ENCODE data around the gene THBS1. TPM values are rescaled to one million over a fixed set of nuclear protein-coding genes. Genes with fewer than 3 reads are reported as not detected.

Gene THBS1
- total RNA-seq, 1 experiment from 2014 or later, result 499 TPM

DNA sequence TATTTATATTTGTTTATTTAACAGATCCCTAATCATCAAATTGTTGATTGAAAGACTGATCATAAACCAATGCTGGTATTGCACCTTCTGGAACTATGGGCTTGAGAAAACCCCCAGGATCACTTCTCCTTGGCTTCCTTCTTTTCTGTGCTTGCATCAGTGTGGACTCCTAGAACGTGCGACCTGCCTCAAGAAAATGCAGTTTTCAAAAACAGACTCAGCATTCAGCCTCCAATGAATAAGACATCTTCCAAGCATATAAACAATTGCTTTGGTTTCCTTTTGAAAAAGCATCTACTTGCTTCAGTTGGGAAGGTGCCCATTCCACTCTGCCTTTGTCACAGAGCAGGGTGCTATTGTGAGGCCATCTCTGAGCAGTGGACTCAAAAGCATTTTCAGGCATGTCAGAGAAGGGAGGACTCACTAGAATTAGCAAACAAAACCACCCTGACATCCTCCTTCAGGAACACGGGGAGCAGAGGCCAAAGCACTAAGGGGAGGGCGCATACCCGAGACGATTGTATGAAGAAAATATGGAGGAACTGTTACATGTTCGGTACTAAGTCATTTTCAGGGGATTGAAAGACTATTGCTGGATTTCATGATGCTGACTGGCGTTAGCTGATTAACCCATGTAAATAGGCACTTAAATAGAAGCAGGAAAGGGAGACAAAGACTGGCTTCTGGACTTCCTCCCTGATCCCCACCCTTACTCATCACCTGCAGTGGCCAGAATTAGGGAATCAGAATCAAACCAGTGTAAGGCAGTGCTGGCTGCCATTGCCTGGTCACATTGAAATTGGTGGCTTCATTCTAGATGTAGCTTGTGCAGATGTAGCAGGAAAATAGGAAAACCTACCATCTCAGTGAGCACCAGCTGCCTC, 14.7 kb downstream of the THBS1 start:
- Histone ChIP-seq H3K4me3 (no peak overlapping the region), H3K9me3 (replicated peaks) (no peaks in the 10 kb centered on the region), H3K36me3 (peaks cover 76% of the 10 kb centered on the region), H3K27me3 (replicated peaks) (no peaks in the 10 kb centered on the region), H3K27ac (no peak overlapping the region), H3K4me1 (replicated peaks) (peaks cover 57% of the 10 kb centered on the region)
- peak in 1 of 2 experiments; percentile 15 for DNase-seq (ENCODE audit: low read depth in 1 of 2, low spot score in 2 of 2)

DNA sequence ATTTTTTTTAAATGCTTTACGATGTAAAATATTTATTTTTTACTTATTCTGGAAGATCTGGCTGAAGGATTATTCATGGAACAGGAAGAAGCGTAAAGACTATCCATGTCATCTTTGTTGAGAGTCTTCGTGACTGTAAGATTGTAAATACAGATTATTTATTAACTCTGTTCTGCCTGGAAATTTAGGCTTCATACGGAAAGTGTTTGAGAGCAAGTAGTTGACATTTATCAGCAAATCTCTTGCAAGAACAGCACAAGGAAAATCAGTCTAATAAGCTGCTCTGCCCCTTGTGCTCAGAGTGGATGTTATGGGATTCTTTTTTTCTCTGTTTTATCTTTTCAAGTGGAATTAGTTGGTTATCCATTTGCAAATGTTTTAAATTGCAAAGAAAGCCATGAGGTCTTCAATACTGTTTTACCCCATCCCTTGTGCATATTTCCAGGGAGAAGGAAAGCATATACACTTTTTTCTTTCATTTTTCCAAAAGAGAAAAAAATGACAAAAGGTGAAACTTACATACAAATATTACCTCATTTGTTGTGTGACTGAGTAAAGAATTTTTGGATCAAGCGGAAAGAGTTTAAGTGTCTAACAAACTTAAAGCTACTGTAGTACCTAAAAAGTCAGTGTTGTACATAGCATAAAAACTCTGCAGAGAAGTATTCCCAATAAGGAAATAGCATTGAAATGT, 15.6 kb downstream of the THBS1 start:
- H3K27ac ChIP-seq, result no peak overlapping the region
- H3K27me3 ChIP-seq (replicated peaks), result no peaks in the 10 kb centered on the region
- no peaks in the 10 kb centered on the region for H3K9me3 ChIP-seq (replicated peaks)
- no peak overlapping the region for H3K4me3 ChIP-seq
- DNase-seq (ENCODE audit: low read depth in 1 of 2, low spot score in 2 of 2), result peak in 1 of 2 experiments; percentile 14
- H3K36me3 ChIP-seq, result peaks cover 67% of the 10 kb centered on the region
- peaks cover 51% of the 10 kb centered on the region for H3K4me1 ChIP-seq (replicated peaks)

GRCh38 chr15:39597336-39597735, 16.5 kb downstream of the THBS1 start:
- DNase-seq (ENCODE audit: low read depth in 1 of 2, low spot score in 2 of 2), result no peak

DNA sequence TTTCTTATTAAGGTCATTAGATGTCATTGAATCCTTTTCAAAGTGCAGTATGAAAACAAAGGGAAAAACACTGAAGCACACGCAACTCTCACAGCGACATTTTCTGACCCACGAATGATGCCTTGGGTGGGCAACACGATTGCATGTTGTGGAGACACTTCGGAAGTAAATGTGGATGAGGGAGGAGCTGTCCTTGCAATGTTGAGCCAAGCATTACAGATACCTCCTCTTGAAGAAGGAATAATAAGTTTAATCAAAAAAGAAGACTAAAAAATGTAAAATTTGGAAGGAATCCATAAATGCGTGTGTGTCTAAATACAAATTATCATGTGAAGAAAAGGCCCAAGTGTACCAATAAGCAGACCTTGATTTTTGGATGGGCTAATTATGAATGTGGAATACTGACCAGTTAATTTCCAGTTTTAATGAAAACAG, 16.9 kb downstream of the THBS1 start:
- peak in 1 of 2 experiments; percentile 40 for DNase-seq (ENCODE audit: low read depth in 1 of 2, low spot score in 2 of 2)
- H3K4me1 ChIP-seq (replicated peaks), result peaks cover 45% of the 10 kb centered on the region
- no peaks in the 10 kb centered on the region for H3K9me3 ChIP-seq (replicated peaks)
- H3K27ac ChIP-seq, result peak overlapping the region; percentile 9; the same call in 1 of the 2 replicates
- H3K36me3 ChIP-seq, result peaks cover 55% of the 10 kb centered on the region
- H3K4me3 ChIP-seq, result no peak overlapping the region
- no peaks in the 10 kb centered on the region for H3K27me3 ChIP-seq (replicated peaks)

More at GRCh38 chr15:39597336-39597735, 16.5 kb downstream of the THBS1 start:
- Histone ChIP-seq H3K27me3 (replicated peaks) (no peaks in the 10 kb centered on the region), H3K9me3 (replicated peaks) (no peaks in the 10 kb centered on the region), H3K36me3 (peaks cover 59% of the 10 kb centered on the region), H3K4me1 (replicated peaks) (peaks cover 49% of the 10 kb centered on the region), H3K27ac (no peak overlapping the region), H3K4me3 (no peak overlapping the region)

- H3K27ac ChIP-seq, result peak overlapping the region; percentile 9; the same call in 1 of the 2 replicates
- H3K4me3 ChIP-seq, result no peak overlapping the region
- DNase-seq (ENCODE audit: low read depth in 1 of 2, low spot score in 2 of 2), result peak in 1 of 2 experiments; percentile 45
- peaks cover 40% of the 10 kb centered on the region for H3K4me1 ChIP-seq (replicated peaks)
- H3K9me3 ChIP-seq (replicated peaks), result no peaks in the 10 kb centered on the region
- no peaks in the 10 kb centered on the region for H3K27me3 ChIP-seq (replicated peaks)
- H3K36me3 ChIP-seq, result peaks cover 49% of the 10 kb centered on the region
Observed at GRCh38 chr15:39598186-39598850, 17.4 kb downstream of the THBS1 start.

GRCh38 chr15:39598958-39599845, 18.3 kb downstream of the THBS1 start:
- peak in 1 of 2 experiments; percentile 43 for DNase-seq (ENCODE audit: low read depth in 1 of 2, low spot score in 2 of 2)
- Histone ChIP-seq H3K27me3 (replicated peaks) (no peaks in the 10 kb centered on the region), H3K27ac (0 out of 2 replicates have a peak overlapping the region, but pooled peaks have one; percentile 8), H3K9me3 (replicated peaks) (no peaks in the 10 kb centered on the region), H3K4me1 (replicated peaks) (peaks cover 31% of the 10 kb centered on the region), H3K36me3 (peaks cover 40% of the 10 kb centered on the region), H3K4me3 (no peak overlapping the region)

- Histone ChIP-seq H3K4me3 (no peak overlapping the region), H3K27ac (0 out of 2 replicates have a peak overlapping the region, but pooled peaks have one; percentile 8), H3K9me3 (replicated peaks) (no peaks in the 10 kb centered on the region), H3K27me3 (replicated peaks) (no peaks in the 10 kb centered on the region), H3K4me1 (replicated peaks) (peaks cover 24% of the 10 kb centered on the region), H3K36me3 (peaks cover 33% of the 10 kb centered on the region)
- DNase-seq (ENCODE audit: low read depth in 1 of 2, low spot score in 2 of 2), result peak in 1 of 2 experiments; percentile 57
Observed at GRCh38 chr15:39599871-39600270, 19.0 kb downstream of the THBS1 start.

- no peak overlapping the region for H3K27ac ChIP-seq
Observed at GRCh38 chr15:39602143-39602542, 21.3 kb downstream of the THBS1 start.

GRCh38 chr15:39605146-39605545, 24.3 kb downstream of the THBS1 start:
- Histone ChIP-seq H3K9me3 (replicated peaks) (0 out of 2 replicates have a peak, but pooled peaks cover 3% of the 10 kb centered on the region), H3K36me3 (no peaks in the 10 kb centered on the region), H3K27ac (no peak overlapping the region), H3K27me3 (replicated peaks) (no peaks in the 10 kb centered on the region), H3K4me3 (no peak overlapping the region), H3K4me1 (replicated peaks) (peaks cover 2% of the 10 kb centered on the region)
- DNase-seq (ENCODE audit: low read depth in 1 of 2, low spot score in 2 of 2), result no peak

More at GRCh38 chr15:39602143-39602542, 21.3 kb downstream of the THBS1 start:
- Histone ChIP-seq H3K27me3 (replicated peaks) (no peaks in the 10 kb centered on the region), H3K4me1 (replicated peaks) (peaks cover 16% of the 10 kb centered on the region), H3K9me3 (replicated peaks) (no peaks in the 10 kb centered on the region), H3K36me3 (peaks cover 13% of the 10 kb centered on the region), H3K4me3 (no peak overlapping the region)
- DNase-seq (ENCODE audit: low read depth in 1 of 2, low spot score in 2 of 2), result no peak

GRCh38 chr15:39608185-39609139, 27.6 kb downstream of the THBS1 start:
- H3K9me3 ChIP-seq (replicated peaks), result peaks cover 6% of the 10 kb centered on the region; the same call in 1 of the 2 replicates
- no peaks in the 10 kb centered on the region for H3K36me3 ChIP-seq
- H3K4me3 ChIP-seq, result no peak overlapping the region
- no peaks in the 10 kb centered on the region for H3K4me1 ChIP-seq (replicated peaks)
- DNase-seq (ENCODE audit: low read depth in 1 of 2, low spot score in 2 of 2), result no peak
- no peak overlapping the region for H3K27ac ChIP-seq
- H3K27me3 ChIP-seq (replicated peaks), result no peaks in the 10 kb centered on the region

GRCh38 chr15:39609166-39609916, 28.5 kb downstream of the THBS1 start:
- Histone ChIP-seq H3K27ac (no peak overlapping the region), H3K36me3 (no peaks in the 10 kb centered on the region), H3K4me1 (replicated peaks) (no peaks in the 10 kb centered on the region), H3K4me3 (no peak overlapping the region), H3K27me3 (replicated peaks) (no peaks in the 10 kb centered on the region), H3K9me3 (replicated peaks) (peaks cover 6% of the 10 kb centered on the region; the same call in 1 of the 2 replicates)
- no peak for DNase-seq (ENCODE audit: low read depth in 1 of 2, low spot score in 2 of 2)

Data from SJSA1 (cell line).